Purkinje cell (primary cell): ENCODE results near the gene AMIGO3. TPM values are rescaled to one million over a fixed set of nuclear protein-coding genes. Genes with fewer than 3 reads are reported as not detected.

Experiments
- polyA plus RNA-seq: library from polyadenylated mRNA; unstranded; fragments of >200 nt; fragmentation: Nextera tagmentation; gene quantifications from 2 replicates; pipeline ENCODE4 v1.2.1, GENCODE V29; 2014

The AMIGO3 gene, protein sequence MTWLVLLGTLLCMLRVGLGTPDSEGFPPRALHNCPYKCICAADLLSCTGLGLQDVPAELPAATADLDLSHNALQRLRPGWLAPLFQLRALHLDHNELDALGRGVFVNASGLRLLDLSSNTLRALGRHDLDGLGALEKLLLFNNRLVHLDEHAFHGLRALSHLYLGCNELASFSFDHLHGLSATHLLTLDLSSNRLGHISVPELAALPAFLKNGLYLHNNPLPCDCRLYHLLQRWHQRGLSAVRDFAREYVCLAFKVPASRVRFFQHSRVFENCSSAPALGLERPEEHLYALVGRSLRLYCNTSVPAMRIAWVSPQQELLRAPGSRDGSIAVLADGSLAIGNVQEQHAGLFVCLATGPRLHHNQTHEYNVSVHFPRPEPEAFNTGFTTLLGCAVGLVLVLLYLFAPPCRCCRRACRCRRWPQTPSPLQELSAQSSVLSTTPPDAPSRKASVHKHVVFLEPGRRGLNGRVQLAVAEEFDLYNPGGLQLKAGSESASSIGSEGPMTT
- polyA plus RNA-seq: not detected in 2 replicates

GRCh38 chr3:49719214-49719884 lies at the start of gene AMIGO3:
AMIGO3 (minus strand) TSS chr3:49719684; CDS start chr3:49719465, 219 bp downstream.

DNA sequence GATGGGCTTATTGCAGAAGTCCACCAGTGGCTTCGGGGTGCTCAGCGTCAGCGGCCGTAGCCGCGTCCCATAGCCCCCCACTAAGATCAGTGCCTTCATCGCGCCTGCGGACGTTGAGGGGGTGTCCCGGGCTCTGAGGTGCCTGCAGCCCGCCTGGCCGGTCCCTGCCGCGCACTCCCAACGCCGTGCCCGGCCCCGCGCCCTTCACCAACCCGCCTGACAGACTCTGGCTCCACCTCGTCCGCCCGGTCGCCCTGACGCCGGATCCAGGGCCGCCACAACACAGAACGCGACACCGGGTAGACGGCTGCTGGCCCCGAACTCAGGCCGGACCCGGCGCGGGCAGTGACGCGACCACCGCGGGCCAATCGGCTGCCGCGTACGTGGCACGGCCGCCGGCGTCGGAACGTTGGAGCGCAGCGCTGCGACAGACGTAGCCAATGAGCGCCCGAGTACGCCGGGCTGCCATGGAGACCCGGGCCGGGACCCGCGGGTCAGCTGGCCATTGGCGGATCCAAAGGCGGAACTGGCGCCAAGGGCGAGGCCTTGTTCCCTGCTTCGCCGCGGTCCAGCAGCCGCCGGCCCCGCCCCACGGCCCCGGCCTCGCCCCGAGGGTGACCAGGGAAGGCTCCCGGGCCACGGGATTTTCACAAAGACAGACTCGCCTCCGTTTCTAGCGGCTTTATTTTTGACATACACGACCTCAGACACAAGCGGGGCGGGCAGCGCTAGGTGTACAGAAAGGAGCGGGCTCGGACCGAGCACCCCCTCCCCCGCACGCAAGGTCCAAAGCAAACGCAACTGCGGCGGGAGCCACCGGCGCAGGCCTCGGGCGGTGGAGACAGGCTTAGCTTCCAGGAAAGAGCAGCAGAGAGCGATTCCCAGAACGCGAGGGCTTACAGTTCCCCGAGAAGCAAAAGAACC lies 4.4 kb upstream of the AMIGO3 start, which contains the start of gene GMPPB:
Gene GMPPB (minus strand): TSS at position 324 of the 924 bp plus-strand sequence. CDS start 225 bp downstream, at position 99.

DNA sequence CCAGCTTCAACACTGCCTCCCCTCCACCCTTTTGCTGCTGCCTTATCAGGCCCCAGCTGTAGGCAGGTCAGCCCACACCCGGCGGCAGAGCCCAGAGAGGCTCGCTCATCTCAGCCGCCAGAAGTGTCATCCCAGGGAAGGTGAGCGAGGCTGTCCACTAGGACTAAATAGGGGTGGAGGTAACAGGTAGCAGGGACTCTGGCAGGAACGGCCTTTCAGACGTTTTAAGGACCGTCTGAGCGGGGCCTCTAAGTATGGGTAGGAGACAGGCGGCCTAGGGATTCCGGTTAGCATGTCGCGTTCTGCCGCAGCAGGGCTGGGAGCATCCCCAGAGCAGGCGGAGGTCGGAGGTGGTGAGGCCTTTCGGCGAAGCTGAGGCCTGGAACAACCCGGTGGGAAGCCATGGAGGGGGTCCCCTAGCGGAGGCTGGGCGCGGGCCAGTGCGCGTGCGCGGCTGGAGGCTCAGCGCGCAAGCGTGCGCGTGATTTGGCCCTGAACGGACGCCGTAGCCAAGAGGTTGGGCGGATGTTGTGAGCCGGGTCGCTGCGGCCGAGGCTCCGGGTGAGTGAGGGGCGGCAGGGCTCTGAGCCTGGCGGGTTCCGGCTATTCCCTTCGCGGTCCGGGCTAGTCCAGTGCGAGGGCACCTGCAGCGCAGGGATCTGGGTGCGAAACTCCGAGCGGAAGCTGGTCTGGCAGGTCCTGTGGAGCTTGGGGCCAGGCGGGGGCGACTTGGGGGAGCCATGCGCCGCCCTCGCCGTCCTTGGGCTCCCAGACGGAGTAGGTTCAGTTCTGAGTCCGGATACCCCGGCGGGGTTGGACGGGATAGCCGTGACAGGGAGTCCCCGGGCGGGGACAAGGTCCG lies 30.2 kb downstream of the AMIGO3 start, which contains the start of the genes MST1 and RNF123:
Gene MST1 (minus strand): TSS at position 429 of the 862 bp plus-strand sequence. CDS start 783 bp downstream, outside the sequence.
Gene RNF123 (plus strand): TSS at position 512 of the 862 bp plus-strand sequence. CDS start 1,609 bp downstream, outside the sequence.

DNA sequence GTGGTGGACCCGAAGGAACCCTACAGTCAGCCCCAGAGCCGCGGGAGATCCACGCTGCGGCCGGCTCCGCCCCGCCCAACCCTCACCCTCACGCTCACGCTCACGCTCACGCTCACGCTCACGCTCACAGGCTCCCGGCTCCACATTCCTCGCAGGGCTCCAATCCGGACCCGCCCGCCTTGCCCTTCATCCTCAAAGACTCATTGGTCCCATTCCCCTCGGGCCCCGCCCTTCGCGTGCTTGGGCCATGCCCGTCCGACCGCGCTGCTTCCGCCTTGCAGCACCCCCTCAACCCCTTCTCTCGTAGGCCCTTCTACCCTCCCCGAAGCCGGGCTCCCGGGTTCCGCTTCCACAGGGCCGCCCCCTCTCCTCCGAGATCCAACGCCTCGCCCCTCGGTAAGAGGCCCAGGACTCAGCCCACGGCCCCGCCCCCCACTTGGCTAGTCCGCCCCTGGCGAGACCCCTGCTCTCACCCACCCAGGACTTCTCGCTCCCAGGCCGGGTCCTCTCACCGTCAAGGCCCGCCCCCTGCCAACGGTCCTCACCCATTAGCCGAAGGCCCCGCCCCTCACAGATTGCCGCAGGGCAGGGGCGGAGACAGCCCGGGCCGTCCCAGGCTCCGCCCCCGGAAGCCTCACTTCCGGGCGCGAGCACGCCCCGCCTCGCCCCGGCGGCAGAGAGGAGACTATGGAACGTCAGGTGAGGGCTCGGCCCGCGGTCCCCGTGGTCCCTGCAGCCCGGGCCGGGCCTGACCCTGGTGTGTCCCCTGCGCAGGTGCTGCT lies 45.6 kb downstream of the AMIGO3 start, which contains the start of gene APEH:
Gene APEH (plus strand): TSS at position 637 of the 782 bp plus-strand sequence. CDS start 51 bp downstream, at position 688.

Other genes starting within 250 kb of the AMIGO3 start
- gene DAG1, start 249.4 kb downstream of the AMIGO3 start, polyA plus RNA-seq: 4.3 and 5.5 TPM in 2 replicates
- 1.5 and 4.4 TPM in 2 replicates for gene BSN, start 165.2 kb downstream of the AMIGO3 start, polyA plus RNA-seq
- 78.1 and 87.5 TPM in 2 replicates for gene APEH, start 45.3 kb downstream of the AMIGO3 start, polyA plus RNA-seq
- 0.52 and 1.3 TPM in 2 replicates for gene MST1, start 30.2 kb downstream of the AMIGO3 start, polyA plus RNA-seq
- gene RNF123, start 30.1 kb downstream of the AMIGO3 start, polyA plus RNA-seq: 23.9 and 24.0 TPM in 2 replicates
- gene GMPPB, start 4.3 kb upstream of the AMIGO3 start, polyA plus RNA-seq: 3.7 and 6.0 TPM in 2 replicates
- gene IP6K1, start 66.9 kb upstream of the AMIGO3 start, polyA plus RNA-seq: 2.9 and 3.6 TPM in 2 replicates
- not detected in 2 replicates for gene CDHR4, start 80.2 kb upstream of the AMIGO3 start, polyA plus RNA-seq
- not detected in 2 replicates for gene INKA1, start 83.6 kb upstream of the AMIGO3 start, polyA plus RNA-seq
- gene UBA7, start 94.3 kb upstream of the AMIGO3 start, polyA plus RNA-seq: 0.52 TPM in 1 of 2 replicates, not detected in the other
- gene TRAIP, start 136.9 kb upstream of the AMIGO3 start, polyA plus RNA-seq: 0.78 and 4.3 TPM in 2 replicates
- gene CAMKV, start 150.2 kb upstream of the AMIGO3 start, polyA plus RNA-seq: 0.11 and 22.0 TPM in 2 replicates
- gene MST1R, start 184.2 kb upstream of the AMIGO3 start, polyA plus RNA-seq: not detected in 2 replicates
- gene MON1A, start 210.1 kb upstream of the AMIGO3 start, polyA plus RNA-seq: 4.6 and 6.7 TPM in 2 replicates
- 22.6 and 31.8 TPM in 2 replicates for gene RBM6, start 220.5 kb upstream of the AMIGO3 start, polyA plus RNA-seq